ENCODE results near the gene CEP41.

- TF ChIP-seq CTCF (optimal IDR thresholded peaks at IDR 0.05 in 1 of 3, IDR thresholded peaks at IDR 0.05 in 1 of 3, conservative IDR thresholded peaks at IDR 0.05 in 1 of 3; ENCODE audit: extremely low read depth in 1 of 3, insufficient read depth in 2 of 3, low read length in 3 of 3), result no peak
- TF ChIP-seq EZH2 (IDR thresholded peaks at IDR 0.05; ENCODE audit: low read length), result no peak
Observed at GRCh38 chr7:130351791-130352090, 89.1 kb downstream of the CEP41 start.
